Esophagus squamous epithelium (tissue), 4 donors: ENCODE measurements around the gene OPRM1.

ENCODE experiments used
- POLR2A ChIP-seq, 4 donors: fragments of 450-650 bp; IDR thresholded peaks; one replicate each; pipeline ENCODE4 v1.6.1; 2017; ENCODE audit warnings: antibody characterized with exemption in 4 of 4, mild to moderate bottlenecking in 4 of 4, moderate library complexity in 3 of 4
- TF ChIP-seq, protein P1 (sequence below), 6 experiments: fragments of 450-650 bp in 4 of 6; fragments of 200-600 bp in 2 of 6; sonication (generic) in 2 of 6; IDR thresholded peaks; one replicate each; pipeline ENCODE4 v1.5.1; 2016 to 2019; ENCODE audit warnings: antibody characterized with exemption in 6 of 6, mild to moderate bottlenecking in 4 of 6, moderate library complexity in 4 of 6

DNA sequence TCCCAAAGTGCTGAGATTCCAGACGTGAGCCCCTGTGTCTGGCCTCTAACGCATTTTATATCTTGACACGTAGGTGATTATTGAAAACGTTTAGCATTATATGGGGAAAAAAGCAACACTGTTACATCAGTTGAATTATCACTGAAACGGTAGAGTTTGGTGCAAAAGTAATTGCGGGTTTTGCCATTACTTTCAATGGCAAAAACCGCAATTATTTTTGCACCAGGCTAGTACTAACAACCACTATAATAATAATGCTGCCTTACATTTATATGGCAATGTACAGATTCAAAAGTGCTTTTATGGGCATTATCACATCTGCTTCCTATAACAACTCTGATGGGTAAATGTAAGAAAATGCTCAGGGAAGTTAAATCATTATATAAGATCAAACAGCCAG is 57.3 kb downstream of the OPRM1 start:
- TF ChIP-seq, protein P1, sequence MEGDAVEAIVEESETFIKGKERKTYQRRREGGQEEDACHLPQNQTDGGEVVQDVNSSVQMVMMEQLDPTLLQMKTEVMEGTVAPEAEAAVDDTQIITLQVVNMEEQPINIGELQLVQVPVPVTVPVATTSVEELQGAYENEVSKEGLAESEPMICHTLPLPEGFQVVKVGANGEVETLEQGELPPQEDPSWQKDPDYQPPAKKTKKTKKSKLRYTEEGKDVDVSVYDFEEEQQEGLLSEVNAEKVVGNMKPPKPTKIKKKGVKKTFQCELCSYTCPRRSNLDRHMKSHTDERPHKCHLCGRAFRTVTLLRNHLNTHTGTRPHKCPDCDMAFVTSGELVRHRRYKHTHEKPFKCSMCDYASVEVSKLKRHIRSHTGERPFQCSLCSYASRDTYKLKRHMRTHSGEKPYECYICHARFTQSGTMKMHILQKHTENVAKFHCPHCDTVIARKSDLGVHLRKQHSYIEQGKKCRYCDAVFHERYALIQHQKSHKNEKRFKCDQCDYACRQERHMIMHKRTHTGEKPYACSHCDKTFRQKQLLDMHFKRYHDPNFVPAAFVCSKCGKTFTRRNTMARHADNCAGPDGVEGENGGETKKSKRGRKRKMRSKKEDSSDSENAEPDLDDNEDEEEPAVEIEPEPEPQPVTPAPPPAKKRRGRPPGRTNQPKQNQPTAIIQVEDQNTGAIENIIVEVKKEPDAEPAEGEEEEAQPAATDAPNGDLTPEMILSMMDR (IDR thresholded peaks at IDR 0.05) = no peak
- TF ChIP-seq POLR2A (IDR thresholded peaks at IDR 0.05) = no peak
